PC-3 (cell line): ENCODE measurements around the gene TSEN2. TPM values are rescaled to one million over a fixed set of nuclear protein-coding genes. Genes with fewer than 3 reads are reported as not detected.

Experiments
- ATAC-seq: fragments of 200-7000 bp; cut with Tn5 transposase; 2 replicates; pipeline ENCODE4 v1.9.1; 2020; ENCODE audit warnings: mild to moderate bottlenecking, moderate library complexity
- BruUV-seq: library from RNA; stranded (reverse); fragments of 400-500 nt; replicated peaks from 2 replicates; lab custom pipeline; 2021; lab: Mats Ljungman, UMichigan
- CTCF ChIA-PET: fragments of 300-600 bp; sonication (Branson Sonifier 250); formaldehyde crosslinking; loops from one replicate; lab custom pipeline; 2022; ENCODE audit warnings: antibody characterized with exemption; lab: Charles Lee
- POLR2A ChIA-PET: fragments of 300-600 bp; sonication (Branson Sonifier 250); formaldehyde crosslinking; loops from one replicate; lab custom pipeline; 2022; ENCODE audit warnings: antibody characterized with exemption; ENCODE audit not compliant: unreplicated experiment; lab: Charles Lee
- DNase-seq: peaks from one replicate; pipeline ENCODE4 v3.0.0-alpha.2; 2015
- H2AFZ ChIP-seq: fragments of 300-600 bp; sonication (generic); 2 replicates; pipeline ENCODE4 v1.6.0; 2016; ENCODE audit warnings: antibody characterized with exemption, low read length
- H3F3A ChIP-seq: fragments of 300-600 bp; sonication (generic); one replicate; pipeline ENCODE4 v1.6.0; 2017; ENCODE audit warnings: antibody characterized with exemption, low read length, control low read depth, mild to moderate bottlenecking; ENCODE audit not compliant: unreplicated experiment
- H3K27ac ChIP-seq: fragments of 300-600 bp; sonication (generic); 2 replicates; pipeline ENCODE4 v1.5.1; 2016; ENCODE audit warnings: mild to moderate bottlenecking, low read length
- H3K27me3 ChIP-seq: fragments of 300-600 bp; sonication (generic); 2 replicates; pipeline ENCODE4 v1.6.1; 2016; ENCODE audit warnings: low read length, mixed read lengths
- H3K36me3 ChIP-seq: fragments of 300-600 bp; sonication (generic); 2 replicates; pipeline ENCODE4 v1.6.1; 2016; ENCODE audit warnings: low read depth, mixed run types, low read length, mixed read lengths
- H3K4me1 ChIP-seq: fragments of 300-600 bp; sonication (generic); 2 replicates; pipeline ENCODE4 v1.5.1; 2016; ENCODE audit warnings: low read length; ENCODE audit not compliant: insufficient read depth
- H3K4me2 ChIP-seq: fragments of 300-600 bp; sonication (generic); 2 replicates; pipeline ENCODE4 v1.6.0; 2016; ENCODE audit warnings: low read length
- H3K4me3 ChIP-seq: fragments of 300-600 bp; sonication (generic); 2 replicates; pipeline ENCODE4 v1.5.1; 2016; ENCODE audit warnings: mild to moderate bottlenecking, low read length, mixed read lengths
- H3K79me2 ChIP-seq: fragments of 300-600 bp; sonication (generic); 2 replicates; pipeline ENCODE4 v1.6.1; 2017; ENCODE audit warnings: low read length, mixed read lengths
- H3K9ac ChIP-seq: fragments of 300-600 bp; sonication (generic); 2 replicates; pipeline ENCODE4 v1.6.0; 2016; ENCODE audit warnings: mild to moderate bottlenecking, low read length
- H3K9me2 ChIP-seq: fragments of 300-600 bp; sonication (generic); replicated peaks from 2 replicates; pipeline ENCODE4 v1.6.1; 2016; ENCODE audit warnings: mixed run types, low read length, mixed read lengths
- H3K9me3 ChIP-seq: fragments of 300-600 bp; sonication (generic); 2 replicates; pipeline ENCODE4 v1.6.1; 2016; ENCODE audit warnings: low read length, mixed read lengths
- H4K20me1 ChIP-seq: fragments of 300-600 bp; sonication (generic); 2 replicates; pipeline ENCODE4 v1.6.1; 2016; ENCODE audit warnings: low read length, mixed read lengths
- CTCF ChIP-seq: fragments of 300-600 bp; sonication (generic); conservative IDR thresholded peaks from 2 replicates; pipeline ENCODE4 v1.5.1; 2017; ENCODE audit warnings: antibody characterized with exemption, low read depth, mild to moderate bottlenecking, low read length
- EZH2 ChIP-seq: fragments of 300-600 bp; sonication (generic); IDR thresholded peaks from one replicate; pipeline ENCODE4 v1.6.1; 2017; ENCODE audit warnings: antibody characterized with exemption, mild to moderate bottlenecking, low read length; ENCODE audit not compliant: unreplicated experiment
- EZH2phosphoT487 ChIP-seq: fragments of 300-600 bp; sonication (generic); IDR thresholded peaks from 2 replicates; pipeline ENCODE4 v1.6.1; 2018; ENCODE audit warnings: mild to moderate bottlenecking, antibody characterized with exemption, low read length, borderline replicate concordance
- intact Hi-C: fragments of 100-400 bp; cut with micrococcal nuclease; formaldehyde crosslinking; loops from 2 replicates; pipeline ENCODE4 v1.9.0; 2023
- total RNA-seq: library from RNA; depleted of rRNA; stranded (reverse); fragments of >200 nt; gene quantifications from 2 replicates; pipeline ENCODE4 v1.2.3, GENCODE V29; 2014

The TSEN2 gene
- total RNA-seq, 1 experiment from 2014 or later: 40.2 TPM

GRCh38 chr3:12496453-12496761, 12.1 kb downstream of the TSEN2 start:
- H3K27ac ChIP-seq: no peak overlapping the region
- POLR2A ChIA-PET: no interaction called here
- no TSS peak for BruUV-seq
- H4K20me1 ChIP-seq: no peaks in the 10 kb centered on the region
- H3K27me3 ChIP-seq: no peaks in the 10 kb centered on the region
- H3K79me2 ChIP-seq: 0 out of 2 replicates have a peak, but pooled peaks cover 1% of the 10 kb centered on the region
- H2AFZ ChIP-seq: no peak overlapping the region
- TF ChIP-seq CTCF (no peak), EZH2phosphoT487 (no peak), EZH2 (no peak)
- no peak for DNase-seq
- CTCF ChIA-PET: interaction anchor here (0.6 kb wide), 1 partner anchor 12 kb away, joined by 3 read pairs; no protein-coding TSS in a partner anchor
- H3K9me2 ChIP-seq: no peaks in the 10 kb centered on the region
- no peaks in the 10 kb centered on the region for H3K9me3 ChIP-seq
- H3K9ac ChIP-seq: no peak overlapping the region
- H3F3A ChIP-seq: no peaks in the 10 kb centered on the region
- no peaks in the 10 kb centered on the region for H3K4me1 ChIP-seq
- no peak overlapping the region for H3K4me2 ChIP-seq
- no peak for ATAC-seq
- H3K36me3 ChIP-seq: peaks cover 72% of the 10 kb centered on the region
- intact Hi-C loops: no loop called here
- H3K4me3 ChIP-seq: no peak overlapping the region

GRCh38 chr3:12499474-12499873, 15.2 kb downstream of the TSEN2 start:
- no peak overlapping the region for H2AFZ ChIP-seq
- no peaks in the 10 kb centered on the region for H3K27me3 ChIP-seq
- H3K4me2 ChIP-seq: no peak overlapping the region
- CTCF ChIA-PET: no interaction called here
- H3F3A ChIP-seq: no peaks in the 10 kb centered on the region
- no peaks in the 10 kb centered on the region for H3K9me2 ChIP-seq
- H3K4me3 ChIP-seq: no peak overlapping the region
- no peak overlapping the region for H3K27ac ChIP-seq
- no peaks in the 10 kb centered on the region for H3K9me3 ChIP-seq
- no peaks in the 10 kb centered on the region for H3K79me2 ChIP-seq
- BruUV-seq: no TSS peak
- no peak for DNase-seq
- intact Hi-C loops: no loop called here
- peaks cover 79% of the 10 kb centered on the region for H3K36me3 ChIP-seq
- H3K9ac ChIP-seq: no peak overlapping the region
- ATAC-seq: no peak
- H3K4me1 ChIP-seq: no peaks in the 10 kb centered on the region
- TF ChIP-seq EZH2phosphoT487 (no peak), CTCF (no peak), EZH2 (no peak)
- POLR2A ChIA-PET: no interaction called here
- no peaks in the 10 kb centered on the region for H4K20me1 ChIP-seq

DNA sequence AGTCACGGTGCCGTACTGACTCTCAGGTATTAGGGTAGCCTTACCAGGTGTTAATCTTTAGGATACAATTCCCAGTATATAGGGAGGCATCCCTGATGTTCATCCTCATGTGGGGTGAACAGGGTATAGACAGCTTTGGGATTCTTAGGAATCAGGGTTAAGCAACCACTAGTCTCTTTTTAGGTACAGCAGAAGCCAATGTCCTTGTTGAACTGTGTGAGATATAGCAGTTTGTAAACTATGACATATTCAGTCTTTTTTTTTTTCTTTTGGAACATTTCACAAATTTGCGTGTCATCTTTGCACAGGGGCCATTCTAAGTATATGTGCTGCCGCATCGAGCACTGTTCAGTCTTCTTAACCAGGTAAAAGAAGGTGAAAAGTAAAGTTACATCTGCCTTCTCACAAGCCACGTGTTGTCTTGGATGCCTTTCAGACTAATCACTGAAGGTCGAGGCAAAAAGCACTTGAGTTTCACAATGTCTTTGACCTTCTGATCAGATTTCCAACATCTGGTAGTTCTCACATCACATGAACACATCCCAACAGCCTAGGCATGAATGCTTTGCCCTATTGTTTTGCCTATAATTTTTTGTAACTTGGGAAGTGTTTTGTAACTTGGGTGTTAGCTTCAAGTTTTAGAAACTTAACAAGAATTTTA, 17.2 kb downstream of the TSEN2 start:
- BruUV-seq: no TSS peak

More for the DNA sequence above, 17.2 kb downstream of the TSEN2 start:
- Histone ChIP-seq H3K36me3 (peaks cover 91% of the 10 kb centered on the region), H3K9me3 (no peaks in the 10 kb centered on the region), H3K27ac (no peak overlapping the region), H3K4me3 (no peak overlapping the region), H3F3A (peaks cover 6% of the 10 kb centered on the region), H3K4me2 (no peak overlapping the region), H2AFZ (no peak overlapping the region), H3K9me2 (no peaks in the 10 kb centered on the region), H3K27me3 (no peaks in the 10 kb centered on the region), H3K4me1 (no peaks in the 10 kb centered on the region), H3K9ac (no peak overlapping the region), H4K20me1 (no peaks in the 10 kb centered on the region), H3K79me2 (no peaks in the 10 kb centered on the region; the same call in 1 of the 2 replicates)
- intact Hi-C loops: no loop called here
- DNase-seq: no peak
- CTCF ChIA-PET: no interaction called here
- POLR2A ChIA-PET: no interaction called here
- TF ChIP-seq EZH2phosphoT487: no peak
- no peak for TF ChIP-seq CTCF
- no peak for TF ChIP-seq EZH2
- no peak for ATAC-seq
